IPS DF 6.9 (cell line): ENCODE results near the gene HNRNPA0.

ENCODE experiments used
- DNase-seq: peaks from one replicate; pipeline ENCODE4 v3.0.0-alpha.2; 2013; ENCODE audit warnings: low read depth, low spot score
- H3K27ac ChIP-seq: one replicate; pipeline ENCODE4 v1.5.1; 2013; ENCODE audit warnings: low read length, control low read depth
- H3K27me3 ChIP-seq: 2 replicates; pipeline ENCODE4 v1.6.1; 2013; ENCODE audit warnings: mild to moderate bottlenecking, low read length; ENCODE audit not compliant: control insufficient read depth, insufficient read depth
- H3K36me3 ChIP-seq: 2 replicates; pipeline ENCODE4 v1.6.1; 2013; ENCODE audit warnings: low read length; ENCODE audit not compliant: control insufficient read depth, insufficient read depth
- H3K4me1 ChIP-seq: 2 replicates; pipeline ENCODE4 v1.6.1; 2013; ENCODE audit warnings: low read length; ENCODE audit not compliant: control insufficient read depth, insufficient read depth
- H3K4me3 ChIP-seq: 2 replicates; pipeline ENCODE4 v1.5.1; 2013; ENCODE audit warnings: mild to moderate bottlenecking, low read length
- H3K9me3 ChIP-seq: 2 replicates; pipeline ENCODE4 v1.6.1; 2013; ENCODE audit warnings: low read length, inconsistent platforms; ENCODE audit not compliant: control insufficient read depth, insufficient read depth
- WGBS: extraction: QIAGEN DNeasy Blood & Tissue Kit; methylation state at CpG from one replicate; pipeline ENCODE4 v1.1.7; 2013; ENCODE audit warnings: mixed read lengths, missing lambda C conversion rate; ENCODE audit not compliant: insufficient read length, insufficient coverage; 5-methylcytosine and 5-hydroxymethylcytosine counted together

HNRNPA0 gene

GRCh38 chr5:137736496-137736895 lies 17.7 kb downstream of the HNRNPA0 start:
- Histone ChIP-seq H3K27ac (no peak overlapping the region), H3K9me3 (no peaks in the 10 kb centered on the region), H3K4me1 (peaks cover 2% of the 10 kb centered on the region; the same call in 1 of the 2 replicates), H3K27me3 (no peaks in the 10 kb centered on the region), H3K36me3 (no peaks in the 10 kb centered on the region), H3K4me3 (no peak overlapping the region)
- no peak for DNase-seq
- WGBS = 100% methylated on average over 1 of the region's 1 CpG

GRCh38 chr5:137735555-137736284 lies 18.4 kb downstream of the HNRNPA0 start, which contains the start of gene KLHL3:
Gene KLHL3, minus strand, starts transcription at chr5:137736089. Its CDS starts 443 bp downstream, at chr5:137735646.
- H3K36me3 ChIP-seq = no peaks in the 10 kb centered on the region
- peak; percentile 72 for DNase-seq
- no peaks in the 10 kb centered on the region for H3K9me3 ChIP-seq
- H3K27me3 ChIP-seq = no peaks in the 10 kb centered on the region
- H3K4me3 ChIP-seq = peak within 1 kb of the TSS; percentile 43; the same call in 1 of the 2 replicates
- peaks cover 2% of the 10 kb centered on the region; the same call in 1 of the 2 replicates for H3K4me1 ChIP-seq
- WGBS = no CpG with 5 or more reads among the region's 12 CpGs
- H3K27ac ChIP-seq = no peak within 1 kb of the TSS

DNA sequence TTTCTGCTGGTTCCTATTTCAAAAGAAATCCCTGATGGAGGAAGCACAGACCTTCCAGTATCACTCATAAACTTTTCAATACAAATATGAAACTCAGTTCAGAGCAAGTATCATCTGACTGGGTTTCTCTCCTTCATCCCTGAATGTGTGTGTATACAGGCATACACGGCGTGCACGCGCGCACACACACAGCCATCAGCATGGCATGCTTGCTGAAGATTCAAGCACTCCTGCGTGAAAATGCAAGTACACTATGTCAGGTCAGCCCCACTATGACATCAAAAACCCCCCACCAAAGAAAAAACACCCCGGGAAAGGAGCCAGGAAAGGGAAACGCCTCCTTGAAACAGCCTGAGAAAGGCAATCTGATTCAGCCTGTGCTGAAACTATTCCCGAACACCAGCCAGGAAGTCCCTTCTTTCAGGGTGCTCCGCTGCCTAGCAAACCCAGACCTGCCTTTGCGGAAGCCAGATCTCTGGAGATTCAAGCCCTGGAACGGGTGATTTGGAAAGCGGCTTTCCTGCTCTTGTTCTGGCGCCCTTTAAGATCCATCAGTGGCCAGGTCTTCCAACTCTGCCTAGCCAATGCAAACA lies 19.1 kb downstream of the HNRNPA0 start:
- peak overlapping the region; percentile 43; the same call in 1 of the 2 replicates for H3K4me3 ChIP-seq
- H3K9me3 ChIP-seq = no peaks in the 10 kb centered on the region
- H3K4me1 ChIP-seq = peaks cover 2% of the 10 kb centered on the region; the same call in 1 of the 2 replicates
- no CpG with 5 or more reads among the region's 14 CpGs for WGBS
- H3K27me3 ChIP-seq = no peaks in the 10 kb centered on the region
- no peaks in the 10 kb centered on the region for H3K36me3 ChIP-seq
- no peak overlapping the region for H3K27ac ChIP-seq
- no peak for DNase-seq

- H3K9me3 ChIP-seq = no peaks in the 10 kb centered on the region
- H3K4me1 ChIP-seq = peaks cover 2% of the 10 kb centered on the region; the same call in 1 of the 2 replicates
- H3K27ac ChIP-seq = no peak overlapping the region
- no peaks in the 10 kb centered on the region for H3K36me3 ChIP-seq
- no peak for DNase-seq
- H3K27me3 ChIP-seq = no peaks in the 10 kb centered on the region
- no CpG with 5 or more reads among the region's 2 CpGs for WGBS
- H3K4me3 ChIP-seq = no peak overlapping the region; the same call in 1 of the 2 replicates
Measured at GRCh38 chr5:137734331-137734730, 19.8 kb downstream of the HNRNPA0 start.

- Histone ChIP-seq H3K36me3 (no peaks in the 10 kb centered on the region), H3K27ac (no peak overlapping the region), H3K9me3 (no peaks in the 10 kb centered on the region), H3K4me1 (peaks cover 2% of the 10 kb centered on the region; the same call in 1 of the 2 replicates), H3K27me3 (no peaks in the 10 kb centered on the region), H3K4me3 (no peak overlapping the region)
- no peak for DNase-seq
- no CpG with 5 or more reads among the region's 3 CpGs for WGBS
Measured at GRCh38 chr5:137733922-137734321, 20.2 kb downstream of the HNRNPA0 start.

- H3K4me1 ChIP-seq = peaks cover 2% of the 10 kb centered on the region; the same call in 1 of the 2 replicates
- H3K27ac ChIP-seq = no peak overlapping the region
- no peaks in the 10 kb centered on the region for H3K9me3 ChIP-seq
- no peak overlapping the region for H3K4me3 ChIP-seq
- H3K27me3 ChIP-seq = no peaks in the 10 kb centered on the region
- no CpG with 5 or more reads among the region's 3 CpGs for WGBS
- no peaks in the 10 kb centered on the region for H3K36me3 ChIP-seq
- no peak for DNase-seq
Measured at GRCh38 chr5:137733006-137733405, 21.2 kb downstream of the HNRNPA0 start.

- Histone ChIP-seq H3K27me3 (no peaks in the 10 kb centered on the region), H3K4me1 (peaks cover 2% of the 10 kb centered on the region; the same call in 1 of the 2 replicates), H3K27ac (no peak overlapping the region), H3K9me3 (no peaks in the 10 kb centered on the region), H3K4me3 (no peak overlapping the region), H3K36me3 (no peaks in the 10 kb centered on the region)
- no peak for DNase-seq
- no CpG with 5 or more reads among the region's 3 CpGs for WGBS
Measured at GRCh38 chr5:137731176-137731575, 23.0 kb downstream of the HNRNPA0 start.

DNA sequence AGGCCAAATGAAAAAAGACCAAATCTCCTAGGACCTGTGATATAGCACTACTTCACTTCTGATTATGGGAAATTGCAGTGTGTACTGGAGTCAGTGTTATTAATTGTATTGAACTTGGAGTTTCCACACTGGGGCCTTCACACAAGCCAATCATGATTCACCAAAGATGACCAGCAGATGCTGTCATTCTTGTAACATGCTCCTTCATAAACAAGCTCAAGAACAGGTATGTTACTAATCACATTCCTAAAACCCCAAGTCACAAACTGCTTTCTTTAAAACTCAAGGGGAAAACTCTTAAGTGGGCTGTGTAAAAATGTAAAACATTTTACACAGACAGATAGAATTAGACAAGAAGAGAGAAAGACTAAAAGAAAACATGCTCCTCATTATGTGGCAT lies 23.8 kb downstream of the HNRNPA0 start:
- H3K27ac ChIP-seq = no peak overlapping the region
- H3K36me3 ChIP-seq = no peaks in the 10 kb centered on the region
- H3K27me3 ChIP-seq = no peaks in the 10 kb centered on the region
- H3K9me3 ChIP-seq = no peaks in the 10 kb centered on the region
- H3K4me3 ChIP-seq = no peak overlapping the region
- no peak for DNase-seq
- H3K4me1 ChIP-seq = peaks cover 2% of the 10 kb centered on the region; the same call in 1 of the 2 replicates

DNA sequence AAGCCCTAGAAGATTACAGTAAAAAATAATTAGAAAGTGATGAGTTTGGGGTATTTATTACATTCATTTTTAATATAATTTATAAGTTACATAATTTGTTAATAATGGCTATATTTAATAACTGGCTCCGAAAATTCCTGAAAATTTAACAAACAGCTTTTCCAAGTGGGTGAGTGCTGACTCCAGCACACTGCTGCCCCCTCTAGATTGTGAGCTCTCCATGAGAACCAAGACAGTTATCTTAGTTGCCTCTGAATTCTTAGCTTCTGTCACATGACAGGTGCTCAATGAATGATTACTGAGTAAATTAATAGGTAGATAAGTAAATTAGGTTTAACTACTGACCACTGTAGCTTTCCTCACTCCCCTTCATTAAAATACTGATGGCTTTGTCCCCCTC lies 26.1 kb downstream of the HNRNPA0 start:
- no peaks in the 10 kb centered on the region for H3K4me1 ChIP-seq
- DNase-seq = no peak
- no peaks in the 10 kb centered on the region for H3K36me3 ChIP-seq
- no peaks in the 10 kb centered on the region for H3K27me3 ChIP-seq
- H3K27ac ChIP-seq = no peak overlapping the region
- no peaks in the 10 kb centered on the region for H3K9me3 ChIP-seq
- no CpG with 5 or more reads among the region's 1 CpG for WGBS
- no peak overlapping the region for H3K4me3 ChIP-seq

DNA sequence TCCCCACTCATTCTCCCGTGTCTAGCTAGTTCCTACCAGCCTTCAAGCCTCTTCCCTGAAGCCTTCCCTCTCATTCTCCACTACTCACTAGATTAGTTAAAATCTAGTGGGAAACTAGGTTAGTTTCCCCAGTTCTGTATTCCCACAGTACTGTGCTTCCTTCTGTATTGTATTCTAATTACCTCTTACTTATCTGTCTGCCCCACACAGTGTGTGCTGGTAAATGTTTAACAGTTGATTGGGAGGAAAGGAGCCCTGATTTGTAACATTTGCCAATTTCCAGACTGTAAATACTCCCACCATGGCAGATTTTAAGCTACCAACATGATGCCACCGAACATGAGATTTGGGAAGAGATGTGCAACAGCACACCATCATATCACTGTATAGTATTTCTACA lies 26.5 kb downstream of the HNRNPA0 start:
- Histone ChIP-seq H3K4me1 (no peaks in the 10 kb centered on the region), H3K27ac (no peak overlapping the region), H3K9me3 (no peaks in the 10 kb centered on the region), H3K4me3 (no peak overlapping the region), H3K27me3 (no peaks in the 10 kb centered on the region), H3K36me3 (no peaks in the 10 kb centered on the region)
- WGBS = no CpG with 5 or more reads among the region's 2 CpGs
- no peak for DNase-seq
